ENCODE measurements around the gene STX17. TPM values are rescaled to one million over a fixed set of nuclear protein-coding genes. Genes with fewer than 3 reads are reported as not detected.

STX17 gene
- total and polyA plus RNA-seq, 10 of the 15 experiments (the other 5 are each of a cell fraction or from before 2014, with no cell fraction given), result 11.5 to 29.3 (median 20.0) TPM

DNA sequence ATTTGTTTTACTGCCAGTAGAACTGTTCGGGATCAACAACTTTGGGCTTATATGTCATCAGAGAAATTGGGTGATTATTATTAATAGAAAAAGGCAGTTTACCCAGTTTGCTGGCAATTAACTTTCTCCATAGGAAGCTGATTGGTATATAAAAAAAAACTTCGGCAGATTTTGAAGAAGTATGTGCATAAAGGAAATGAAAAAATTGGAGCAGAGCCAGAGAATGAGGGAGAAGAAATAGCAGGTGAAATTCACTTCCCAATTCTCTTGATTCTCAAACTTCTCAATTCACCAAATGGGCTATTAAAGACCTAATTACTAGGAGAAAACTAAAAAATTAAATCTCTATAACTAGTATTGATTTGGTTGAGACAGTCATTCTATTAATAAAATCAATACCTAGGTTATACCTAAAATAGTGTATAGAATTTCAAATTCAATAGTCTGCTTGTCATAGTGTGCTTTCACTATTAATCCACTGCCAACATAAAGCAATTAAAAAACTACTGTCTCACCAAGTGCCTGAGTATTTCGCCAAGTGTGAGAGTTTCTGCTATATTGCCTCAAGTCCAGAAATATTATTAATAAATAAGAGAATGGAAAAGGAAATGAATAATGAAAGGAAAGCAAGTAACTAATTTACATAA is 47.5 kb downstream of the STX17 start (continued):
- TF ChIP-seq, protein P1, sequence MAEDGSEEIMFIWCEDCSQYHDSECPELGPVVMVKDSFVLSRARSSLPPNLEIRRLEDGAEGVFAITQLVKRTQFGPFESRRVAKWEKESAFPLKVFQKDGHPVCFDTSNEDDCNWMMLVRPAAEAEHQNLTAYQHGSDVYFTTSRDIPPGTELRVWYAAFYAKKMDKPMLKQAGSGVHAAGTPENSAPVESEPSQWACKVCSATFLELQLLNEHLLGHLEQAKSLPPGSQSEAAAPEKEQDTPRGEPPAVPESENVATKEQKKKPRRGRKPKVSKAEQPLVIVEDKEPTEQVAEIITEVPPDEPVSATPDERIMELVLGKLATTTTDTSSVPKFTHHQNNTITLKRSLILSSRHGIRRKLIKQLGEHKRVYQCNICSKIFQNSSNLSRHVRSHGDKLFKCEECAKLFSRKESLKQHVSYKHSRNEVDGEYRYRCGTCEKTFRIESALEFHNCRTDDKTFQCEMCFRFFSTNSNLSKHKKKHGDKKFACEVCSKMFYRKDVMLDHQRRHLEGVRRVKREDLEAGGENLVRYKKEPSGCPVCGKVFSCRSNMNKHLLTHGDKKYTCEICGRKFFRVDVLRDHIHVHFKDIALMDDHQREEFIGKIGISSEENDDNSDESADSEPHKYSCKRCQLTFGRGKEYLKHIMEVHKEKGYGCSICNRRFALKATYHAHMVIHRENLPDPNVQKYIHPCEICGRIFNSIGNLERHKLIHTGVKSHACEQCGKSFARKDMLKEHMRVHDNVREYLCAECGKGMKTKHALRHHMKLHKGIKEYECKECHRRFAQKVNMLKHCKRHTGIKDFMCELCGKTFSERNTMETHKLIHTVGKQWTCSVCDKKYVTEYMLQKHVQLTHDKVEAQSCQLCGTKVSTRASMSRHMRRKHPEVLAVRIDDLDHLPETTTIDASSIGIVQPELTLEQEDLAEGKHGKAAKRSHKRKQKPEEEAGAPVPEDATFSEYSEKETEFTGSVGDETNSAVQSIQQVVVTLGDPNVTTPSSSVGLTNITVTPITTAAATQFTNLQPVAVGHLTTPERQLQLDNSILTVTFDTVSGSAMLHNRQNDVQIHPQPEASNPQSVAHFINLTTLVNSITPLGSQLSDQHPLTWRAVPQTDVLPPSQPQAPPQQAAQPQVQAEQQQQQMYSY (CRISPR knock-in tag; IDR thresholded peaks at IDR 0.05), result no peak
- TF ChIP-seq TARDBP (IDR thresholded peaks at IDR 0.05; ENCODE audit: borderline replicate concordance) (no peak), ZBED1 (IDR thresholded peaks at IDR 0.05; ENCODE audit: borderline replicate concordance) (peak; percentile 57; the same call in 1 of the 2 replicates), HDAC2 (IDR thresholded peaks at IDR 0.05) (no peak), ATF7 (IDR thresholded peaks at IDR 0.05; ENCODE audit: low read depth) (no peak), GABPA (IDR thresholded peaks at IDR 0.05; ENCODE audit: low read depth) (0 out of 2 replicates have a peak, but pooled peaks have one; percentile 30), SMC3 (IDR thresholded peaks at IDR 0.05; ENCODE audit: borderline replicate concordance, low read length) (no peak), NR2C1 (IDR thresholded peaks at IDR 0.05) (no peak), NFYA (IDR thresholded peaks at IDR 0.05; ENCODE audit: borderline replicate concordance, low read depth, low read length) (no peak)
- TF ChIP-seq, protein P2, sequence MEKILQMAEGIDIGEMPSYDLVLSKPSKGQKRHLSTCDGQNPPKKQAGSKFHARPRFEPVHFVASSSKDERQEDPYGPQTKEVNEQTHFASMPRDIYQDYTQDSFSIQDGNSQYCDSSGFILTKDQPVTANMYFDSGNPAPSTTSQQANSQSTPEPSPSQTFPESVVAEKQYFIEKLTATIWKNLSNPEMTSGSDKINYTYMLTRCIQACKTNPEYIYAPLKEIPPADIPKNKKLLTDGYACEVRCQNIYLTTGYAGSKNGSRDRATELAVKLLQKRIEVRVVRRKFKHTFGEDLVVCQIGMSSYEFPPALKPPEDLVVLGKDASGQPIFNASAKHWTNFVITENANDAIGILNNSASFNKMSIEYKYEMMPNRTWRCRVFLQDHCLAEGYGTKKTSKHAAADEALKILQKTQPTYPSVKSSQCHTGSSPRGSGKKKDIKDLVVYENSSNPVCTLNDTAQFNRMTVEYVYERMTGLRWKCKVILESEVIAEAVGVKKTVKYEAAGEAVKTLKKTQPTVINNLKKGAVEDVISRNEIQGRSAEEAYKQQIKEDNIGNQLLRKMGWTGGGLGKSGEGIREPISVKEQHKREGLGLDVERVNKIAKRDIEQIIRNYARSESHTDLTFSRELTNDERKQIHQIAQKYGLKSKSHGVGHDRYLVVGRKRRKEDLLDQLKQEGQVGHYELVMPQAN (conservative IDR thresholded peaks at IDR 0.05), result no peak
- TF ChIP-seq, protein P3, sequence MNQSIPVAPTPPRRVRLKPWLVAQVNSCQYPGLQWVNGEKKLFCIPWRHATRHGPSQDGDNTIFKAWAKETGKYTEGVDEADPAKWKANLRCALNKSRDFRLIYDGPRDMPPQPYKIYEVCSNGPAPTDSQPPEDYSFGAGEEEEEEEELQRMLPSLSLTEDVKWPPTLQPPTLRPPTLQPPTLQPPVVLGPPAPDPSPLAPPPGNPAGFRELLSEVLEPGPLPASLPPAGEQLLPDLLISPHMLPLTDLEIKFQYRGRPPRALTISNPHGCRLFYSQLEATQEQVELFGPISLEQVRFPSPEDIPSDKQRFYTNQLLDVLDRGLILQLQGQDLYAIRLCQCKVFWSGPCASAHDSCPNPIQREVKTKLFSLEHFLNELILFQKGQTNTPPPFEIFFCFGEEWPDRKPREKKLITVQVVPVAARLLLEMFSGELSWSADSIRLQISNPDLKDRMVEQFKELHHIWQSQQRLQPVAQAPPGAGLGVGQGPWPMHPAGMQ (IDR thresholded peaks at IDR 0.05; ENCODE audit: borderline replicate concordance), result no peak
- TF ChIP-seq, protein P4, sequence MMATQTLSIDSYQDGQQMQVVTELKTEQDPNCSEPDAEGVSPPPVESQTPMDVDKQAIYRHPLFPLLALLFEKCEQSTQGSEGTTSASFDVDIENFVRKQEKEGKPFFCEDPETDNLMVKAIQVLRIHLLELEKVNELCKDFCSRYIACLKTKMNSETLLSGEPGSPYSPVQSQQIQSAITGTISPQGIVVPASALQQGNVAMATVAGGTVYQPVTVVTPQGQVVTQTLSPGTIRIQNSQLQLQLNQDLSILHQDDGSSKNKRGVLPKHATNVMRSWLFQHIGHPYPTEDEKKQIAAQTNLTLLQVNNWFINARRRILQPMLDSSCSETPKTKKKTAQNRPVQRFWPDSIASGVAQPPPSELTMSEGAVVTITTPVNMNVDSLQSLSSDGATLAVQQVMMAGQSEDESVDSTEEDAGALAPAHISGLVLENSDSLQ (IDR thresholded peaks at IDR 0.05), result no peak
